Right kidney (tissue), 1 donor: Measurements from ENCODE around the gene FGFBP2.

Experiments
- DNase-seq: peaks from one replicate; pipeline ENCODE4 v3.0.0-alpha.2; 2016

FGFBP2 gene

DNA sequence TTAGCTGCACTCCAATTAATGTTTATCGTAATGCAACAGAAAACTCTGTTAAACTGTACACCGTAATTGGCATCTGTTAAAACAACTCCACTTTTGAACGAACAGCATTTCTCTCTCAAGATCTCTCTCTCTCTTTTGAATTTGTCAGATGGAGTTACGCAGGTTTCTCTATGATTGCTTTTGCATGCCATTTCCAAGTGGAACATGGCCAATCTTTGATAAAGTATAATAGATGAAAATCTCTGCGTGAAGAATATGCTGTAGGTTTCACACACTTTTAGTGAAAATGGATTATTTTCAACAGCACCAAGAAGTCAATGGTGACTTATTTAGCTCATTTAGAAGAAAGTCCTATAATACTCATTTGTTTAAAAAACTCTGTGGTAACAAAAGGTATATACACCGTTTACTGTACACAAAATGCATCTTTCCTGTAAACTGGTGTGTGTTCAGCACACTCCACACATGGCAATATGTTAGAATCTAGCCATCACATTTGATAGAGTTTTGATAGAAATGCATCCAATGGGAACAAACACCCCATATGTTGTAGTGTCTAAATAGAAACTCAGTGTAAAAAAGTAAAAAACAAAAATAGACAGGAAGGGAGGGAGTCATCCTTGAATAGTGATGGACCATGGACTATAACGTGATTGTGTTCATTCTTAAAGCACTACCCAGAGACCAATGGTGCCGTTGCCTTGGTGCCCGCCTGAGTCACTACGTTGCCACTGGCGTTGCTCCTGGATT is 5.8 kb upstream of the FGFBP2 start:
- no peak for DNase-seq

DNA sequence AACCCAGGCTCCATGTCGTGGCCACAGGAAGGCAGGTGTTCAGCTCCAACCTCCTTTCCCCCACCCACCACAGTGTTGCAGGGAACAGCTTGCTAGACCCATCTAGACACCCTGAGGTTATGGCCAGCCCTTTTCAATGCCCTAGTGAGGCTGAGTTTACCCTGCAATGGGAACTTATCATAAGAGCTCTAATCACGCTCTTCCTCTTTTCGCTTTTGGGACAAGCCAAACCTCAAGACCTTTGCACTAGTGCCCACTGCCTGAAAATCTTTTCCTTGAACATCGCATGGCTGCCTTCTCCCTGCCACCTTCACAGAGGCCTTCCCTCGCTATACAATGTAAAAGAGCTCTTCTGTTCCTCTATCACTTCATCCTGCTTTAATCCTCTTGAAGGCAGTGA is 2.4 kb upstream of the FGFBP2 start:
- DNase-seq = no peak

DNA sequence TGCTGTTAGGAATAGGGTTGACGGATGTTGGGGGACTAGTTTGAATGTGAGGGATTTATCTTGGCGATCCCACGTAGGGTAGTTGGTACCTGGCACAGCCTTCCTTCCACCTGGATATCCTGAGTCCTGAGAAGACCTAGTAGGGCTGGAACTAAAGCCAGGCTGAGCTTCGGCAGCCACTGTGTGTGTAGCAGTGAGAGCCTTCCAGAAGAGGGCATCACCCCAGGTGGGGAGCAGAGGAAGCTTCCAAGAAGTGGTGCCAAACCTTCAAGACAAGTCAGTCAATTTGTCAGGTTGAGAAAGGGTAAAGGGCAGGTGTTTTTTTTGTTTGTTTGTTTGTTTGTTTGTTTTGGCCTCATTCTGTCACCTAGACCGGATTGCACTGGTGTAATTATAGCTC is 1.2 kb upstream of the FGFBP2 start:
- no peak for DNase-seq

DNA sequence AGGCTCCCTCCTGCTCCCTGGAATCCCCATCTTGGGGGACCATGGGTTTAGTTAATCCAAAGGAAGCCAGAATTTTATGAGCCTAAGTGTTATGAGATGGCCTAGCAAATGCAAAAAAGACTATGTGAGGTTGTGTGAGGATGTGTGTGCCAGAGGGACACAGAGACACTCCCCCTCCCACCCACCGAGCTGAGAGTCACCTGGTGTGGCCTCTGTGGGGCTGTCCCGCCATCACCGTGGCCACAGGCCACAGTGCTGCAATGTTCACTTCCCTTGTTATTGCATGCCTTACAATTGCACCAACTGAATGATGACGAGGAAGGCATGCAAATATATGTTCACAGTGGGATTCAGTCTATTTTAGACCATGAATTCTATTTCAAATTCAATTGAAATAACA is 601 bp upstream of the FGFBP2 start:
- DNase-seq = no peak

DNA sequence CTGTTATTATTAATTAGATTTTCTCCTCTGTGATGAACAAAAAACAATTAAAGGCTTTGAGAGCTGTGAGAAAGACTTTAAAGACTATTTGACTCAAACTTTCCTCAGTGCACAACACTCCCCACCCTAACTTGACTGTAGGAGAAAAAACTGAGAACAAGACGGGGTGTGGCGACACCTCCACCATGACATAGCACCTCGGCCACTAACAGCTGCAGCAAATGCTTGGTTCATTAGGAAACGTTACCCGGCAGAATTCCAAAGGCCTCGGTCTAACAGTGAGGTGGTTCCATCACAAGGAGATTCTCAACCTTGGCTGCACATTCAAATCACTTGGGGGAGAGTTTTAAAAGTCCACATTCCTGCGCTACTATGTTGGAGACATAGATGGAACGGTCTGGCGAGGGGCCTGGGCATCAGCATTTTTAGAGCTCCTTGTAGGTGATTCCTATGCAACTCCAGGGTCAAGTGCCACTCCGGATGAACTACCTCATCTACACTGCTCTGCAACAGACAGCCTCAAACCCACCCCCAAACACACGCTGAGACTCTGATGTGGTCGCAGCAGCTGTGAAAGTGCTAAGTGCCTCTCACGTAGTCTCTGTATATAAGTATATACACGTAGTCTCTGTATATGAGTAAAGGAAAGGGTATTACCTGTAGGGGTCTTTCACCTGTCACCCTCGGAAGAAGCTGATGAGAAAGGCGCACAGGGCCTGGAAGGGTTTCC is 1.0 kb downstream of the FGFBP2 start:
- no peak for DNase-seq

DNA sequence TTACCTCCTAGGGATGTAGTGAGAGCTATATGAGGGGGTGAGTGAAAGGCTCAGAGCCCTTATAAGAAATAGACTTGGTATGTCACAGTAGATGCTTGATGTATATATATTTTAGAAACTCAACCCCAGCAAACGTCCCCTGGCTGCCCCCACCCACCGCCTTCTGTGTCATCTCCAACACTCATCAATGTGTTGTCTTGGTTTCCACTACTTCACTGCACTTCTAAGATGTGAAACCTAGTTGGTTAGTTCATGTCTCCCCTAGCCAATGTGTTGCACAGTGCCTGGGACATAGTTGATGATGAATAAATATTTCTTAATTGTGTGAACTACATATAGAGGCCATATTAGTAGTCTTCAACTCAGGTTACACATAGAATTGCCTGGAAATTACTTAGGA is 4.4 kb downstream of the FGFBP2 start:
- DNase-seq = no peak

DNA sequence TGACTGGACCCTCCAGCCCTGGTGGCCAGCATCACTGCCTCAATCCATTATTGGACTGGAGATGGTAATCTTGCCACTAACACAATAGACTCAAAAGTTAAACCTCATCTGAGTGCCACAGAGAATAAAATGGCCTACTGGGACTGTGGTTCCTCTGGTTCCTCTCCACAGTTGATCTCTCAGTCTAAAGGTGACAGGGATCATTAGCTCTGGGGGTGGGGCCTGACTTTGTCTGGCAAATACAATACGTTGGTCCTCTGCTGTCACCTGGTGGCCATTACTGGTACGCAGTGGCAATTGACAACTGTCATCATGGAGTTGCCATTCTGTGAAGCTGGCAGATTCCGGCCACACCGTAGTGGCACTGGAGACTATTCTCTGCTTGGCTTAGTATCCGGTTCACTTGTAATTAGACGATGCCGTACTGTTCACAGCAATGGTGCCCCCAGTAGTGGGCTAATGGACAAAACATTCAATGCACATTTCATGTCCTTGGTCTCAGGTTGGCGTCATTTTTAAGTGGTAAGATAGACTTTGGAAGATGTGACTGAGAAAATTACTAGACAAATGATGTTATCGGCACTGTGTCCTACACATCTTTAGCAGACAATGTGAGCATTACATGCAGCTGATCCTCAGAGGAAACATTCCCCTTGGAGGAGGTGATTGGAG is 6.7 kb downstream of the FGFBP2 start:
- DNase-seq = peak; percentile 29

DNA sequence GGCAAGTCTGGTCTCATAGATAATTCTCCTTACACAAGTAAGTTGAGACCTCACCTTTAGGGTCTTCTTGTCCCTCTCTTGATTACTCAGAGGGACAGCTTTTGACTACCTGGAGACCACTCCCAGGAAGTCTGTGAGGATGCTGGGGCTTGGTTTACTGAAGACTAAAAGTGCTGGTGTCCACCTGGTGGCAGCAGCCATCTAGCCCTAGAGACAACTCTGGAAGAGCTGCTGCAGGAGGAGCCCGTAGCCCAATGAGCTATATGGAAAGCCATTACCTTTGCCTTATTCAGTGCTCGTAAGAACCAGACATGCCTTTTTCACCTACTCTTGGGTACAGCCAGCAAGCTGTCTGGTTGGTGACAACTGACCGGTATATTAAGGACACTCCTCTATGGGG is 7.3 kb downstream of the FGFBP2 start:
- no peak for DNase-seq

DNA sequence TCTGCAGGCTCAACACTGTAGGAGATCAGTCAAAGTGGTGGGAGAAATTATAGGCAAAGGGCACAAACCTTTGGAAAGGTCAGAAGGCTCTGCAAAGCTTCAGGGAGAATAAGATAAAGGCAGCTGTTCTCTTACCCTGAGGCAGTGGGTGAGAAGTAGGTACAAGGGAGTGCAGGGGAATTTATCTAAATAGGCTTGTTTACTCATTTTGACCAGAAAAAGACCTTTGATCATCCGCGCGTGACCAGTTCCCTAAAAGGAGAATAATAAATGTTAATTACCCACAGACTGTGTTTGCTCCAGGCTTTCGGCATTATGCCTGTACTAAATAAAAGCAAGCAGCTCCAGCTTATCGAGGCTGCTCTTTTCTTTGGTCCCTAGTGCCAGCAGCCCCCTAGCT is 9.3 kb downstream of the FGFBP2 start:
- no peak for DNase-seq

DNA sequence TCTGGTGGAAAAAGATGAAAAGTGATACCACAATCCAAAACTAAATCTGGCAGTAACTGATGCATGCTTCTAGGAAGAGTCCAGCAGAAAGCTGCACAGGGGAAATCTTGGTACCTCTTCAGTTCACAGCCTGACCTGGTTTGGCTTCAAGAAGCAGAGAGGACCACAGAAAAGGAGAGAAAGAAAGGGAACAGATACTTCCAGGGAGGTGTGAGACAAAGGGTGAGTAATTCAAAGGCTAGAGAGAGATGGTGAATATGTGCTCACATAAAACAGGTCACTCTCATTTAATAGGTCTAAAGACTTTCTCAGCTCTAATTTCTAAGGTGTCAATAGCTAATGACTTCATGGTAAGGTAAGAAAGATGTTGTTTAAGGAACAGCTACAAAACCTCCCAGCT is 11.2 kb downstream of the FGFBP2 start:
- no peak for DNase-seq

DNA sequence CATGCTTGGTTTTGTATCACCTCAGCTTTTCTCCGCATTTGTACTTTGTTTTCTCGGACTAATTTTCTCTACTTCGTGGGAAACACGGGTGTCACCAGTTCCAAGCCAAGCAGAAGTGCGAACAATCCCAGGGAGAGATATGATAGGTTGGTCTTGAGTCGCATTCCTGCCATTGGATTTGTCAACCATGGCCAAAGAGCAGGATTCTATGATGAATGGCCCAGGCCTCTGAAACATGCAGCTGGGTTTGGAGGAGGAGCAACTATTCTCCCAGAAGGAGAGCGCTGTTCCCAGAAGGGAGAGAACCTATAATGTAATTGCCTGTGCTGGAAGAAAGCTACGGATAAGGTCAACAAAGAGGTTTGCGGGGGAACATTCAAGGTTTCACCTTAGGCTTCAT is 14.1 kb downstream of the FGFBP2 start:
- no peak for DNase-seq

DNA sequence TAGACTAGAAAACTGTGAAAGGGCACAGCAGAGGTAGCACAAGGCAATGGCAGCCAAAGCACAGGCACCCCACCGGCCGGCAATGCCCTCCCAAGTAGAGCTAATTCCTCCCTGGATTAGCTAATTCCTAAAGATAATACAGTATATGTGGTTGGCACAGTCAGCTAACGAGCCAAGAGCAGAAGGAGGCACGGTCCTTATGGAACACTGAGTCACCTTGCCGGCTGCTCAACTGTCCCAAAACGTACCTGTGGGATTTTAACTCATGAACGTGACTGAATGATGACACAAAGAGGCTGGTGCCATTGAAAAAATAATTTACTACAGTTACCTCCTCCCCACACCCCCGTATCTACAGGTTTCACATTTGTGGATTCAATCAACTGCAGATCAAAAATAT is 15.3 kb downstream of the FGFBP2 start:
- no peak for DNase-seq

DNA sequence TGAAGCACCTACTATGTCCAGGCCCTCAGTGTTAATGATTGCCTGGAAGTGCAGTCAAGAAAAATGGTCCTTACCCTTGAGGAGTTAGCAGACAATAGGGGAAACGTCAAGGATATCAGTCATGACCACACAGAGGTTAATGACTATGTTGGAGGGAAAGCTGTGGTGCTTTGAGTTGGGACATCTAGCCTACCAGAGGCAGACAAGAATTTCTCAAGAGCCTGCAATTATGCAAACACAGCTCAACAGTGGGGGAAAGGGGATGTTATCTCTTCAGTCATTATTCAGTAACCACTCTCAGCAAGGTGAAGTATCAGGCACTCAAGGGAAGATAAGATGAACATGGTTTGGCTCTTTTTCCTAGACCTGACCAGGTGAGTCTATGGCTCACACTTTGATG is 17.5 kb downstream of the FGFBP2 start:
- no peak for DNase-seq

DNA sequence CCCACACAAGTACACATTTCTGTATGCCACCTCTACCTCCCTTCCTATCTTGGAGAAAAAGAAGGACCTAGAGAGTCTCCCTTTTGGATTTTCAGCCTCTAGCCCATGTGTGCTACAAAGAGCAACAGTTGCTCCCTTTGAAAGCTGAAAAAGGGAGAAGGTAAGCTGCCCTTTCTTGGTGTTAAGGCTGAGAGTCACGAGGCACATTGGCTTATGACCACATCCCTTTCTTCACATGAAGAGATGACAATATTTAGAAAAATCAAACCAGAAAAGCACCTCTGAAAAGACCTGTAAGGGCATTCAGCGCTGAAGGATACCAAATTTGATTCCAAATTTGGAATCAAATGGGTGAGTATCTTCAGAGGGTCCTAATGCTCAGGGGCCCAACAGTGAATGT is 18.1 kb downstream of the FGFBP2 start:
- no peak for DNase-seq

DNA sequence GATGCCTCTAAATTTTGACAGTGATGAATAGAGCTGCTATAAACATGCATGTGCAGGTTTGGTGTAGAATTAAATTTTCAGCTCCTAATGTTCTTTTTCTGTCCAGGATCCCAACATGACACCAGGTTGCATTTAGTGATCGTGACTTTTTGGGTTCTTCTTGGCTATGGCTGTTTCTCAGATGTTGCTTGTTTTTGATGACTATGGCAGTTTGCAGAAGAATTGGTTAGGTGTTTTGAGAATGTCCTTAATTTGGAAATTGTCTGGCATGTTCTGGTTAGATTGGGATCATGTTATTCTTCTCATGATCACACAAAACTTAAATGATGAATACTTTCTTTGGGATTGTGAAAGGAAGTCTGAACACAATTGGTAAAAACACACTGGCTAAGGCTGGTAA is 20.7 kb downstream of the FGFBP2 start:
- DNase-seq = no peak

DNA sequence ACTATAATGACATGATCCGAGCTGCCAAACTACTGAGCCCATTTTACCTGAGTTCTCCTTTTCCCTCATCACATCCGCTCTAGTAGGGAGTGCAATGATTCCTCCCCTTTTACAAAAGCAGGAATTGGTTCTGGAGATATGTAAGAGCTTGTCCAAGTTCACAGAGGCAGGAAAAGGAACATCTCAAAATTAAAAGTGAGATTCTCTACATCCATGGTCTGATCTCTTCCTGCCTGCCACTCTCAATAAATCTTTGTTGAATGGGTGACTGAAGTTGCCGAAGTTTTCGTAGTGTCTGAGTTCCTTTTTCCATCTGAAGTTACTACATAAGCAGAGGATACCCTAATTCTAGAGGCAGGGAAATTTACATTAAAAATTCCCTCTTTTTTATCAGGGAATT is 24.3 kb downstream of the FGFBP2 start, which contains the start of gene FGFBP1:
Gene FGFBP1, minus strand, starts transcription at position 101 of the 400 bp plus-strand sequence. CDS start 2,108 bp downstream, outside the sequence.
- DNase-seq = no peak

DNA sequence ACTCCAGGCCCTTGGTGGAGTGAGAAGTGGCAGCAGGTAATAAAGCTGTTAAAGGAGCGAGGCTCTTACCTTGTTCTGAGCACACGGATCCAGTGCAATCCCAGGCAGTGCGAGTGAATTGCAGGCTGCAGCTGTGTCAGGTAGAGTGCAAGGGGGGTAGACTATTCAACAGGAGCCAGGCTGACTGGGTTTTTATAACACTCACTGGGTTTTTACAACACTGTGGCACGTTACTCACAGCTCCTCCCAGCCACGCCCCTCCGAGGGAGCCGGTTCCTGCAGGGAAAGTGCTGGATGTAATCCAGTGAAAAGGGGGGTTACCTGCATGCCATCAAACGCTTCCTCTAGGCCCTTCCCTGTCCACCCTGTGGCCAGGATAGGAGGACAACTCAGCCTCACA is 24.8 kb downstream of the FGFBP2 start:
- DNase-seq = no peak

DNA sequence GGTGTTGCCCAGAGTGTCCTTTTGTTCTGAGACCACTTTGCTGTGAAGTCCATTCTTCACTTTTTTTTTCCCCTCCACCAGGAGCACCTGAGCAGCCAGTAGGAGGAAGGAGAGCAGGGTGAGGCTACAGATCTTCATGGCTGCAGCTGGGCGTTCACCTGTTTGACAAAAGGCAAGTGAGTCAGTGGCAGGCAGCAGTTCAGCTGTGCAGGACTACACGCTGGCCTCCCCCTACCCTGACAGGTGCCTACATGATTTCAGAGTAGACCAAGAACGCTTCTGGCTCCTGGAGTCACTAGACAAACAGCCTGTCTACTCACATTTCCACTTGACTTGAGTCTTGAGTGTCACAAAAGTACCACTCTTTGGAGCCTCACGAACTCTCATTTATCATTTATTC is 26.5 kb downstream of the FGFBP2 start:
- no peak for DNase-seq

DNA sequence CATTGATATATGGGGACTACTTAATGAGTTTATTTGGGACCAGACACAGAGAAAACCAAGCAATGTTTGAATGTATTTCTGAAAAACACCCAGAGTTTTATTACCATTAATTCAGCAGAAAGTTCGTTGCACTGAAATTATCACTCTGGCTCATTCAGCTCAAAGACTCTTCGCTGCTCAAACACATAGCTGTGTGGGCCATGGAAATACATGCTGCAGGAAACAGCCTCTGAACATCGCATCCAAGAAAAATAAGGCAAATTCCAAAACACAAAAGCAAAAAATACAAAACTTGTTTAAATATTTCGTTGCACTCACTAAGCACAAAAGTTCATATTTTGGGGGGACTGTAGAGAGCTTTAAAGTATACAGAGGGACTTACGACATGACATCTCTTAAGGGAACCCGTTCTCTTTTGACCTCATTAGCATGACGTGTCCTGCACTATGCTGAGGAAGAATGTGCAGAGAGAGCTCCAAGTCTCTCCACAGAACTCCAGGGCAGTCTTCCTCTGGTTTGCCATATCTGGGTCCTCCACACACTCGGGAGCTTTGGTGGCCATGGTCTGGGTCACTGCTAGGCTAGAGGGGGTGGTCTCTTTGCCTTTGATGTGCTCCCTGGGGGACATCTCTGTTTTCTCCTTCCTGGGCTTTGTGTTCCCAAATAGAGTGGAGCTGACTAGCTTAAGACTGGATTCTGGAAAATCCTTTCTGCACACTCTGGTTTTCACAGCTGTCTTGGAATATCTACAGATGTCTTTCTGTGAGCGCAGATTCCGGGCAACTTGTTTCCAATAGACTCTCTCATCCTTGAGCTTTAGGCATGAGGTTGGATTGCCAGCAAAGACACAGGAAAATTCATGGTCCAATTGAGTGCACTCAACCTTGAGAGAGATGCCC is 27.2 kb downstream of the FGFBP2 start:
- no peak for DNase-seq

DNA sequence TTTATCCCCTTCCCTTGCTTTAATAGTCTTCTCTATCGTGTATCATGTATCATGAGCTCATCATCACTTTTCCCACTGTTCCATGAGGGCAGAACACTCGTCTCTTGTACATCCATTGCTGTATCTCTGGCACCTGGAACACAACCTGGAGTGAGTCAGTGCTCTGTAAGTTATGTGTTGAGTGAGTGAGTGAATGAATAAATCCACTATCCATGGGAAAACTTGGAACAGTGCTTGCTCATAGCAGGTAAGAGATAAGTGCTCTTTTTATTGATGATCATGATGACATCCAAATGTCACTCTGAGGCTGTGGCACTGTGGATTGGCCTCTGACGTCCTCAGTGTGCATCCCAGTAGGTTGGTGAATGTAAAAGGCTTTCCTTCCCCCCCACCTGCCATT is 28.7 kb downstream of the FGFBP2 start:
- no peak for DNase-seq

DNA sequence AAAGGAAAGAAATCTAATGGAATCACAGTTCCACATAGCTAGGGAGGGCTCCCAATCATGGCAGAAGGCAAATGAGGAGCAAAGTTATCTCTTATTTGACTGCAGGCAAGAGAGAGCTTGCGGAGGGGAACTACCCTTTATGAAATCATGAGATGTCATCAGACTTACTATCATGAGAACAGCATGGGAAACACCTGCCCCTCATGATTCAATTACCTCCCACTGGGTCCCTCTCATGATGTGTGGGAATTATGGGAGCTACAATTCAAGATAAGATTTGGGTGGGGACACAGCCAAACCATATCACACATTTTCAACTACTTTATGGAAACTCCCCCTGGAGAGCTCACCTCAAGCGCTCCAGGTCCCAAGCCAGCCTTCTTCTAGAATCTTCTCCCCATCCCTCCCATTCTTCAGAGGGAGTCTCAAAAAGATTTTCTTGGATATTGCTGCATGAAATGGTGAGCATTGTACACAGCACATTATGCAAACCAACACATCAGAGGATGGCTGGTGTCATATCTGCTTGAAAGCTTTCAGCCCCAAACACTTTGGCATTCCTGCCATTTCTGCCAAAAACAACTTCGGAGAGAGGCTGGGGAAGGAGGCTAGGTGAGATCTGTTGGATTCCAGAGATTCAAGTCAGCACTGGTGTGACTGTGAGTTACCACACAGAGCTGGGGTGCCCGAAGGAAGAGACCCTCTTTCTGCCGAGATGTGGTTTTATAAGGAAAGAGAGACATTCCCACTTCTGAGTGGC is 31.3 kb downstream of the FGFBP2 start:
- no peak for DNase-seq

DNA sequence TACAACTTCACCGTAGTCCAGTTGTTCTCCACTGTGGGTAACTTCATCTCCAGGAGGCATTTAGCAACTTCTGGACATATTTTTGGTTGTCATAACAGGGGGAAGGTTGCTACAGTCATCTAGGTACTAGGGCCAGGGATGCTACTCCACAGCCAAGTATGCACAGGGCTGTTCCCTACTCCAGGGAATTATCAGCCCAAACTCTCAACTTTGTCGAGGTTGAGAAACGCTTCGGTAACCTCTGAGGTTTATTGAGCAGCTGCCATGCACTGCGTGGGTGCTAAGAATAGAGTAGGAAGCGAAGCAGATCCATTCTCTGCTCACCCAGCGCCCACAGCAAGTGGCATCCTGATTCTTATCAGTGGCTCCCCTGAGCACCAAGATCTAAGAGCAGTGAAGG is 32.7 kb downstream of the FGFBP2 start:
- no peak for DNase-seq
